Suppressor macrophage treated with lipopolysaccharide for 4 hours (primary cell): ENCODE measurements around the gene SHC2.
"Not testable (repeated sequence)": the region's sequence is repeated elsewhere in the genome, so short reads cannot be mapped to it uniquely, and the experiment has no call there.

ENCODE experiments used
- DNase-seq: peaks from one replicate; pipeline ENCODE4 v3.0.0-alpha.2; 2020

SHC2 gene

GRCh38 chr19:444677-445210 is 16.1 kb downstream of the SHC2 start:
- no peak for DNase-seq

- no peak for DNase-seq
Observed at GRCh38 chr19:443005-443404, 17.8 kb downstream of the SHC2 start.

GRCh38 chr19:442085-442484 is 18.7 kb downstream of the SHC2 start:
- no peak for DNase-seq

GRCh38 chr19:441213-441836 is 19.5 kb downstream of the SHC2 start:
- no peak for DNase-seq

DNA sequence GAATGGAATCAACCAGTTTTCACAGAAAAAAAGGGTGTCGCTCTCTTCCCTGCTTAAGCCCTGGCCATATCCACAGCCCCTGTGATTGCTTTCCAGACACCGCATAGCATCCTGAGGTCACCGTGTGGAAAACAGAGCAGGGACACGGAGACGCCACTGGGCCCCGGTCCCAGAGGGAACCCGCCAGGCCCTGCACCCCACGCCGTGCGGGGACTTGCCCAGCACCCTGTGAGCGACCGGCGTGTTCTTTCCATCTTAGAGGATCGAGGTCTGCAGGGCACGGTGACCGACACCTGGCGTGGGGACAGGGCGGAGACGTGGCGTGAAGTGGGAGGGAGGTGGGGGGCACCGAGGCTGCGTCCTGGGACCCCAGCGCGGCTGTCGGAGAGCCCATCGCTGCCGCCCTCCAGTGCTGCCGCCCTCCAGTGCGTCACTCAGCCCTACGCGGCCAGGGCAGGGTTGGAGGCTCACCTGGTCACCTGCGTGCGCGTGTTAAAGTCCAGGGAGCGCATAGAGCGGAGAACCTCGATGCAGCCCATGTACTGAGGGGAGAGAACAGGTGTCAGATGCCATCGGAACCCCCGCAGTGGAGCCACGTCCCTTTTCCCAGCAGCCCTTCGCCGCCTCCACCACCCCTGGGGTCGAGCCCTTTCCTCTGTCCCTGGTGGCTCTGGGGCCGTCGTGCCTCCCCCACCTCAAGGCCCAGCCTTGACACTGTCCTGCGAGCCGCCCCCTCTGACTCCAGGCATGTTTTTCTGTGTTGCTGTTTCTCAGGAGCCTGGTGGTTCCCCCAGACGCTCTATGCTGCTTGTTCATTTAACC is 20.2 kb downstream of the SHC2 start:
- no peak for DNase-seq

DNA sequence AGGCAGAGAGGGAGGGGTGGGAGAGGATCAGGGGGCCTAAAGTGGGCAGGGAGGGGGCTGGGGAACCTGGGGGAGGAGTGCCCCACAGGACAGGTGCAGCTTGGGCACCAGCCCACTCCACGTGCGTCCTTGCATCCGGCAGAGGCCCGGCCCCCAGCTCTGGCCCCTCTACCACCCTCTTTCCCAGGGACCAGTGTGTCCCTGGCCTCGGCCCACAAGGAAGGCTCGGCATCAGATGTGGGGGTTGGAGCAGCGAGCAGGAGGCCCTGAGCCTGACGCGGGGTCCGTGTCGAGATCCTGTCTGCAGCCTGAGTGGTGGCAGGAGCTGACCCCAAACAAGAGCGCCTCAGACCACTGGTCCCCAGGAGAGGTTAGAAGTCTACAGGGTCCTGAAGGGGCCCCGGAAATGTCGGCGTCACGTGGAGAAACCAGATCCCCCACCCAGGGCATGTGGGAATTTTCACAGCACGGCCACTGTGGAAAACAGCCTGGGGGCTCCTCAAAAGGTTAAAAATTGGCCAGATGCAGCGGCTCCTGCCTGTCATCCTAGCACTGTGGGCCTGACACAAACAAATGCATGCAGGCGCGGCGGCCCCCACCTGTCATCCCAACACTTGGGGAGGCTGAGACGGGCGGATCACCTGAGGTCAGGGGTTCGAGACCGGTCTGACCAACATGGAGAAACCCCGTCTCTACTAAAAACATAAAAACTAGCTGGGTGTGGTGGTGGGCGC is 21.5 kb downstream of the SHC2 start:
- no peak for DNase-seq

DNA sequence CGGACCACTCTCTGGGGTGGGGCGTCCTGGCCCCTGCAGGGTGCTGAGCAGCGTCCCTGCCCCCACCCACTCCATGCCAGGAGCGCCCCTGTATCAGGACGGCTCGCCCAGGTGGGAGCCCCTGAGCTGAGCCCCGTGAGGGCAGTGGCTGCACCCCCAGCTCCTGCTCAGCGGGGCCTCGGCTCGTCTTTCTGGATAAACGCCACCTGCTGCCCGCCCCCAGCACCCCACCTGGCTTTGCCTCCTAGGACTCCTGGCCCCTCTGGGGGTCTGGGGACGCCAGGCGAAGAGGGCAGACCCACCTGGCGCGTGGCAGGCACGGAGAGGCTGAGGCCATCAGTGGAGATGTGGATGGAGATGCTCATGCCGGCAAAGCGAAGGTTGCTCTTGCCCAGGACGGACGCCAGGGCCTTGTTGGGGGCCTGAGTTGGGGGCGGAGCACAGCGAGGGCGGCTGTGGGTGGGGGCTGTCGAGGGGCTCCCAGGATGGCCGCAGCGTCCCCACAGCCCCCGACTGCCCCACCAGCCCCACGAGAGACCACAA is 22.3 kb downstream of the SHC2 start:
- DNase-seq = no peak

- DNase-seq = no peak
Observed at GRCh38 chr19:437041-437440, 23.8 kb downstream of the SHC2 start.

- no peak for DNase-seq
Observed at GRCh38 chr19:436413-436950, 24.4 kb downstream of the SHC2 start.

GRCh38 chr19:435707-436412 is 25.0 kb downstream of the SHC2 start:
- DNase-seq = no peak

GRCh38 chr19:435056-435706 is 25.7 kb downstream of the SHC2 start:
- DNase-seq = no peak

DNA sequence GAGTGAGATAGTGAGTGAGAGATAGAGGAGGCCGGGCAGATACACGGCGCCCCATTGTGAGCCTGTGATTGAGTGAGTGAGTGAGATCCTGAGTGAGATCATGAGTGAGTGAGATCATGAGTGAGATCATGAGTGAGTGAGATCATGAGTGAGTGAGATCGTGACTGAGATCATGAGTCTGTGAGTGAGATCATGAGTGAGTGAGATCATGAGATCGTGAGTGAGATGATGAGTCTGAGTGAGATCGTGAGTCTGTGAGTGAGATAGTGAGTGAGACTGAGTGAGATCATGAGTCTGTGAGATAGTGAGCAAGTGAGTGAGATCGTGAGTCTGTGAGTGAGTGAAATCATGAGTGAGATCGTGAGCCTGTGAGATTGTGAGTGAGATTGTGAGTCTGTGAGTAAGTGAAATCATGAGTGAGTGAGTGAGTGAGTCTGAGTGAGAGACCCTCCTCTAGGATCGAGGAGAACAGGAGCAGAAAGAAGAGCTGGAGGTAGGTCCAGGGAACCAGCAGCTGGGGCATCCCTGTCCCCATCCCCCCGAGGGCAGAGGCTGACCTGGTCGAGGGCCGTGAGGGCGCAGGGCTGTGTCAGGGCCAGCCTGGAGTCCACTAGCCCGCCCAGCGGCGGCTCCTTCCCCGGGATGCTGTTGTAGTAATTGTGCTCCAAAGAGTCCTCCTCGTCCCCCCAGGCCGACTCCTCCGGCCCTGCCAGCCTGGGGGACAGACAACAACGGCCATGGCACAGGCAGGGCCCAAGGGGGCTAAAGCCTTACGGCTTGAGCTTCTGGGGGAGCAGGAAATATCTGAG is 26.5 kb downstream of the SHC2 start:
- DNase-seq = no peak

DNA sequence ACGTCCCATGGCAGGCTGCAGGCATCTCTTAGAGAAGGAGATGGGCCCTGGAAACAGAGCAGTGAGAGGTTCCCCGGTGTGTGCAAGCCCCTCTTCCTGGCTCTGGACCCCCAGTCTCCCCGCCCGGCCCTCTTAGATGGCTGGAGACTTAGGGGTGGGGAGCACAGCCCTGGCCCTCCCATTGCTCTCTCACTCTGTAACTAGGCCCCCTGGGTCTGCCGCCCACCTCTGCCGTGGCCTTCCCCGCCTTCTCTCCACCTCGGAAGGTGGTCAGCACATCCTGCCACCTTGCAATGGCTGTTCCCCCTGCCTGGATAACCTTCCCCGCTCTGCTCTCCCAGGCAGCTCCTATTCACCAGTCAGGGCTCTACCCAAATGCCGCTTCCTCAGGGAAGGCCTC is 30.1 kb downstream of the SHC2 start:
- no peak for DNase-seq

DNA sequence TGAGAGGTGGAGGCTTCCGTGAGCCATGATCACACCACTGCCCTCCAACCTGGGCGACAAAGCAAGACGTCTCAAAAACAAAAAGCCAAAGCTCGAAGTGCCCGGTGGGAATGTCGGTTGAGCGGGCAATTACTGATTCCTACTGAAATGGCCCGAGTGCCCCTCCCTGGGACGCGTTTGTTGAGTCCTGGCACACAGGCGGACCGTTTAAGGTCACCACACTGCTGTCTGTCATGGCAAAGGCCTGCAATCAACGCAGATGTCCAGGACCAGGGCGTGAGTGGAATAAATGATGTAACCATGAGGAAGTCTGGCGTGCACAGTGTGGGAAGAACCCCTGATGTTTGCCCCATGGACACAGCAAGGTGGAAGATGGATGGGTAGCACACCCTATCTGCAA is 32.7 kb downstream of the SHC2 start:
- no peak for DNase-seq

GRCh38 chr19:427675-428074 is 33.2 kb downstream of the SHC2 start:
- not testable (repeated sequence) for DNase-seq

GRCh38 chr19:426725-427445 is 33.9 kb downstream of the SHC2 start:
- DNase-seq = no peak

DNA sequence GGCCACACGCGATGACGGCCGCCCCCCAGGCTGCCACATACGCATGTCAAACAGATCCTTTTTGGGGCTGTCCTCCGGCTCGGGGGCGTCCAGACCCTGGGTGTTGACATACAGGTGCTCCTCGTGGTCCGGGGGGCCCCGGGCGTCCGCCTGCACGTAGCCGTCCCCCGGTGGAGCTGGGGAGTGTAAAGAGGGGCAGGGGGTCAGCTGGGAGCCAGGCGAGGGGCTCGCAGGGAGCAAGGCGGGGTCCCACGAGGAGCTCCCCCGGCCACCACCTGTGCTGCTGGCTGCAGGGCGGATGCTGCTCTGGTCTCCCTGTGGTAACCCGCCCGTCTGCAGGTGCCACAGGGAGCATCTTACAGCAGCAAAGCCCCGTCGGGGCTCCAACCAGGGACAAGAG is 35.8 kb downstream of the SHC2 start:
- no peak for DNase-seq

GRCh38 chr19:424546-424945 is 36.3 kb downstream of the SHC2 start:
- DNase-seq = no peak

DNA sequence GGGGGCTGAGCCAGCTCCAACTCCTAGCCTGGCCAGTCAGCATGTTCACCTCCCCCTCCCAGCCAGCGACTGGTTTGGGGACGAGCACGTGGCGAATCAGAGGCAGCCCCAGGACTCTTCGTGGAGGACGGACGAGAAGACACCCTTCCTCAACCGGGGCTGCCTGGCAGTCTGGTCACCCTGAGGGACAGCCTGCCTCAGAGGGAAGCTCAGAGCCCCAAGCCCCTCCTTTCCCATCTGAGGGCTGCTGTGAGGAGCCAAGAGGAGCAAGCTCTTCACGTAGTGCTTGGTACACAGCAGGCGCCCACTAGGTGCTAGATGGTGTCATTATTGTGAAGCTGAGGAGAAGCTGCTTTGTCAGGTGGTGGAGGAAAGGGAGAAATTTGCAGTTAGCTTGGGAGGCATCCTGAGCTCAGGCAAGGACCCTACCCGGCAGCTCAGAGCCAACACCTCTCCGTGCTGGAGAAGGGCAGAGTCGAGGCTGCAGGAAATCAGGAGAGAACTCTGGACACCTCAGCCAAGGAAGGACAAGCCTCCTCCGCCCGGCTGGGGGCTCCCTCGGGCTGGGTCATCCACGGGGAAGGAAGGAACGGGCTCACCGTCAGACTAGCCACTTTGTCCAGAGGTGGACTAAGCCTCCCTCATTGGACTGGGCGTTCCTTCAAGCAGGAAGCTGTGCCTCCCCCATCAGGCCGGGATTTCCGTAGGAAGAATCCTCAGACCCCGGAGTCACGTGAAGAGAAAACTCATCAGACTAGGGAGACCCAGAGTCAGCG is 37.0 kb downstream of the SHC2 start:
- DNase-seq = no peak

DNA sequence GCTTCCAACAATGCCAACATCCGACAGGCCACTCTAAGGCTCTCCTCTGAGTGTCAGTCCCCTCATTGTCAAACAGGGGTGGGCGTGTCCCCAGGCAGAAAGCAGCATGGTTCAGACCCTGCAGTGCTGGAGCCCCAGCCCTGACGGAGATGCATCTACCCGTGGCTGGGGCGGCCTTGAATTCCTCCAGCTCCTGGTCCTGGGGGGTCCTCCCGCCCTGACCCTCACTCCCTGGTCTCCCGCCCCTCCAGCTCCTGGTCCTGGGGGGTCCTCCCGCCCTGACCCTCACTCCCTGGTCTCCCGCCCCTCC is 38.0 kb downstream of the SHC2 start:
- not testable (repeated sequence) for DNase-seq
